ENCODE results near the gene ZNF566. TPM values are rescaled to one million over a fixed set of nuclear protein-coding genes. Genes with fewer than 3 reads are reported as not detected.
A peak's percentile ranks its signal among the peaks of the same experiment; 100 is the strongest.

Gene ZNF566
- 10 to 100 TPM in 2 of 6 donors, 1 to 10 TPM in 4; 5.5 to 17.6 (median 8.1) TPM for total RNA-seq

DNA sequence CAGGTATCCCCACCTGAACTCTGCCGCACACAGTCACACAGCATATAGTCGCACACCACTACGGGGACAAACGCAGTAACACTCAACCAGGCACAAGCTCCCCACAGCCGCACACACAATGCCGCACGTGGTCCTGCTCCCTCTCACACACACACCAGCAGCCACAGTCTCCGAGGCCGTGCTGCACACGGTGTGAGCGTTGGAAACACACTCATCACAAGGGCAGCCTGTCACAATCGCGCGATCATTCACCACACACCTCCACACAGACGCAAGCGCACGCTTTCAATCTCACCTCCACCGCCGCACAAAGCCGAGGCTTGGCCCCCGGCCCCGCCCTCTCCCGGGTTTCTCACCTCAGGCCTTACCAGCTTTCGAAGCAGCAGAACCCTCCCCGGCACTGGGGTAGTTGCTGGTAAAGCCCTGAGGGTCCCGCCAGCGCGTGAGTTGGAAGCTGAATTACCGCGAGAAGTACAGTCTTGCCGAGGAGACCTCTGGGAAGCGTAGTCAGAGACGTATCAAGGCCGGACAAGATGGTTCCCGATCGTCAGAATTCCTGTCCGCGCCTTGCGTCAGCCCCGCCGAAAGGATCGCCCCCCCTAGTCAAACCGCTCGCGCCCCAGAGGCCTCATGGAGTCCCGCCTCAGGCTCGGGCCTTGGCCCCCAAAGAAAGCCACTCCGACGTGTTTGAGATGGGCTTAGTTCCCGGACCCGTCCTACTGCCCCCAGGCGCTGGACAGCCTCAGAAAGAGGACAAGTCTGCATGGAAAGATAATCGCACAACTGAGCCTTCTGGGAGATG lies at the start of gene ZNF566:
Gene ZNF566 (minus strand): TSS at position 444 of the 802 bp plus-strand sequence. CDS start 13,004 bp downstream, outside the sequence.
- 0 to 2% methylated on average over 5 to 34 of the region's 53 CpGs for WGBS, 2 donors

DNA sequence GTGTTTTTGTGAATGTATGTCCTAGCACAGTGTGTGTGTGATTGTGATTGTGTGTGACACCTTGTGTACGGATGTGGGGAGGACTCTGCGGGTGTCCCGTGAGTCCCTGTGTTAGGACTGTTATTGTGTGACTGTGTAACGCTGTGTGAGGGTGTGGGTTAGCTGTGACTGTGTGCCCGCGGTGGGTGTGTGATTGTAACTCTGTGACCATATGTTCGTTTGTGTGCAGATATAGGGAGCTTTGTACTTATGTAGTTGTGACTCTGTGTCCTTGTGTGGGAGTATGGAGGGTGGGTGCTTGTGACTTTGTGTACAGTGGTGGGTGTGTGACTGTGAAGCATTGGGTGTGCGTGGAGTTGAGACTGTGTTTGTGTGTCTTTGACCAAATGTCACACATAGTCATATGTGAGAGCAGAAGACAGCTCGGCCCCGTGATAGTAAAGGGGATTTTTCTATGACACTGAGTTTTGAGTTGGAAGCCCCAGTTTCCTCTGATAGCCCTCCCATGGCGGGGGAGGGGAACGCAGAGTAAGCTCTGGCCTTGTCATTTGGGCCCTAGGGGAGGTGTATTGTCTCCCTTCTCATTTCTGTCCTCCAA lies 39.7 kb upstream of the ZNF566 start:
- ATAC-seq (ENCODE audit: low FRiP score in 2 of 2): peak; percentile 17 to 47
- WGBS, 2 donors: 14 to 21% methylated on average over 11 to 12 of the region's 12 CpGs
- peak overlapping the region; percentile 76 to 95 (median 92) for H3K27ac ChIP-seq
- H3K4me3 ChIP-seq: peak overlapping the region; percentile 57 to 63 (median 62)
- peaks cover 20 to 49% (median 45%) of the 10 kb centered on the region in 4 donors for H3K9me3 ChIP-seq
- H3K36me3 ChIP-seq: peaks cover 2 to 15% (median 10%) of the 10 kb centered on the region in 4 donors
- no peaks in the 10 kb centered on the region for H3K27me3 ChIP-seq
- H3K4me1 ChIP-seq: peaks cover 13 to 26% (median 16%) of the 10 kb centered on the region in 4 donors
- DNase-seq: no peak
- TF ChIP-seq, protein P1, sequence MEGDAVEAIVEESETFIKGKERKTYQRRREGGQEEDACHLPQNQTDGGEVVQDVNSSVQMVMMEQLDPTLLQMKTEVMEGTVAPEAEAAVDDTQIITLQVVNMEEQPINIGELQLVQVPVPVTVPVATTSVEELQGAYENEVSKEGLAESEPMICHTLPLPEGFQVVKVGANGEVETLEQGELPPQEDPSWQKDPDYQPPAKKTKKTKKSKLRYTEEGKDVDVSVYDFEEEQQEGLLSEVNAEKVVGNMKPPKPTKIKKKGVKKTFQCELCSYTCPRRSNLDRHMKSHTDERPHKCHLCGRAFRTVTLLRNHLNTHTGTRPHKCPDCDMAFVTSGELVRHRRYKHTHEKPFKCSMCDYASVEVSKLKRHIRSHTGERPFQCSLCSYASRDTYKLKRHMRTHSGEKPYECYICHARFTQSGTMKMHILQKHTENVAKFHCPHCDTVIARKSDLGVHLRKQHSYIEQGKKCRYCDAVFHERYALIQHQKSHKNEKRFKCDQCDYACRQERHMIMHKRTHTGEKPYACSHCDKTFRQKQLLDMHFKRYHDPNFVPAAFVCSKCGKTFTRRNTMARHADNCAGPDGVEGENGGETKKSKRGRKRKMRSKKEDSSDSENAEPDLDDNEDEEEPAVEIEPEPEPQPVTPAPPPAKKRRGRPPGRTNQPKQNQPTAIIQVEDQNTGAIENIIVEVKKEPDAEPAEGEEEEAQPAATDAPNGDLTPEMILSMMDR (IDR thresholded peaks at IDR 0.05): no peak
- no peak for TF ChIP-seq POLR2A (IDR thresholded peaks at IDR 0.05)
- TF ChIP-seq POLR2AphosphoS5 (IDR thresholded peaks at IDR 0.05): no peak
- no peak for TF ChIP-seq EP300 (IDR thresholded peaks at IDR 0.05)

More for the DNA sequence above, at the start of gene ZNF566:
- peaks cover 7 to 15% (median 11%) of the 10 kb centered on the region in 4 donors for H3K4me1 ChIP-seq
- peak; percentile 93 to 94 for DNase-seq
- H3K27ac ChIP-seq: peak within 1 kb of the TSS; percentile 89 to 96 (median 96)
- H3K36me3 ChIP-seq: peaks cover 0 to 7% (median 0%) of the 10 kb centered on the region in 4 donors
- ATAC-seq (ENCODE audit: low FRiP score in 2 of 2): peak; percentile 99
- H3K27me3 ChIP-seq: no peaks in the 10 kb centered on the region
- peak; percentile 21 to 58 for TF ChIP-seq POLR2AphosphoS5 (IDR thresholded peaks at IDR 0.05)
- TF ChIP-seq EP300 (IDR thresholded peaks at IDR 0.05): no peak
- TF ChIP-seq, protein P1 (IDR thresholded peaks at IDR 0.05): peak in 3 of 6 experiments; percentile 8 to 19 (median 17)
- peak in 2 of 4 donors; percentile 22 to 66 for TF ChIP-seq POLR2A (IDR thresholded peaks at IDR 0.05)
- H3K9me3 ChIP-seq: peaks cover 0 to 2% (median 0%) of the 10 kb centered on the region in 4 donors
- peak within 1 kb of the TSS; percentile 68 to 83 (median 76) for H3K4me3 ChIP-seq

GRCh38 chr19:36528194-36528920 lies 39.0 kb upstream of the ZNF566 start, which contains the start of gene ZNF260:
ZNF260 (minus strand) TSS chr19:36528271; CDS start chr19:36515238, 13,033 bp downstream.
- Histone ChIP-seq H3K9me3 (peaks cover 19 to 50% (median 46%) of the 10 kb centered on the region in 4 donors), H3K27ac (peak within 1 kb of the TSS; percentile 76 to 95 (median 92)), H3K36me3 (peaks cover 2 to 20% (median 16%) of the 10 kb centered on the region in 4 donors), H3K4me3 (peak within 1 kb of the TSS; percentile 57 to 63 (median 62)), H3K27me3 (no peaks in the 10 kb centered on the region), H3K4me1 (peaks cover 13 to 26% (median 16%) of the 10 kb centered on the region in 4 donors)
- WGBS, 2 donors: 0 to 1% methylated on average over 6 to 45 of the region's 55 CpGs
- TF ChIP-seq POLR2A (IDR thresholded peaks at IDR 0.05) (peak in 2 of 4 donors; percentile 55 to 71), EP300 (IDR thresholded peaks at IDR 0.05) (no peak), POLR2AphosphoS5 (IDR thresholded peaks at IDR 0.05) (peak; percentile 70 to 71)
- TF ChIP-seq, protein P1 (IDR thresholded peaks at IDR 0.05): peak in 1 of 6 experiments; percentile 4
- ATAC-seq (ENCODE audit: low FRiP score in 2 of 2) (peak; percentile 99), DNase-seq (peak; percentile 98 to 99)

GRCh38 chr19:36527873-36528193 lies 38.5 kb upstream of the ZNF566 start:
- no peak for DNase-seq
- H3K9me3 ChIP-seq: peaks cover 15 to 50% (median 47%) of the 10 kb centered on the region in 4 donors
- peak overlapping the region; percentile 57 to 63 (median 62) for H3K4me3 ChIP-seq
- H3K27me3 ChIP-seq: no peaks in the 10 kb centered on the region
- peaks cover 13 to 26% (median 16%) of the 10 kb centered on the region in 4 donors for H3K4me1 ChIP-seq
- WGBS, 2 donors: 1 to 2% methylated on average over 12 to 13 of the region's 13 CpGs
- TF ChIP-seq POLR2A (IDR thresholded peaks at IDR 0.05) (no peak), POLR2AphosphoS5 (IDR thresholded peaks at IDR 0.05) (no peak), EP300 (IDR thresholded peaks at IDR 0.05) (no peak)
- TF ChIP-seq, protein P1 (IDR thresholded peaks at IDR 0.05): no peak
- ATAC-seq (ENCODE audit: low FRiP score in 2 of 2): no peak
- H3K27ac ChIP-seq: peak overlapping the region; percentile 76 to 95 (median 92)
- peaks cover 2 to 24% (median 19%) of the 10 kb centered on the region in 4 donors for H3K36me3 ChIP-seq

Data from upper lobe of left lung (tissue), 6 donors.